HG03066 (cell line): ENCODE data around the gene AGPAT4.

Source experiments
- ATAC-seq: cut with Tn5 transposase; IDR thresholded peaks from one replicate; pipeline ENCODE4 v1.9.1; 2021; ENCODE audit warnings: low read depth; ENCODE audit not compliant: unreplicated experiment

AGPAT4 gene

DNA sequence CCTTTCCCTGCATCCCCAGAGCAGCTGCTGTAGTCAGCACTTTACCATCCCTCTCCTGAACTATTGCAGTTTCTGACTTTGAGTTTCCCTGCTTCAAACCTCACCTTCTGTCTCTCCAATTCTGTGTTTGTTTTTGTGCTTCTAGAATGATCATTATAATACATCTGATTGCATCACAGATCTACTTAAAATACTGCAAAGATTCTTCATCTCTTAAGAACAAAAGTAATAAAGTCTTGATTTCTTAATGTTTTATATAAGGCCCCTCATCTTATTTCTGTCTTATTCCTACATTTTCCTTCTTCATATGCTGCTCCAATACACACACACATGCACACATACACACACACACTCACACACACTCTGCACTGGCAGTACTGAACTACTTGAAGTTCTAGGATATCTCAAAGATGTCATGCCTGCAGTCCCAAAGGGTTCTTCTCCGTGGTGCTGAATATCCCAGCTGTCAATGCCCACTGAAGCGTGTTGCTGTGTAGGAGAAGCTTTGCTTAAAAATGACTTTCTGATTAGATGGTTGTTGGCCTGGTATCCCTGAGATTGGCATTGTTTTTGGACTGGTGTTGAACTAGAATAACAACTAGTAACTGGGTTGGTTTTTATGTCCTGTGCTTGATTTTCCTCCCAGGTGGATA is 185.1 kb downstream of the AGPAT4 start:
- ATAC-seq: no peak

- no peak for ATAC-seq
These were observed 188.6 kb downstream of the AGPAT4 start for GRCh38 chr6:161085246-161085645.

DNA sequence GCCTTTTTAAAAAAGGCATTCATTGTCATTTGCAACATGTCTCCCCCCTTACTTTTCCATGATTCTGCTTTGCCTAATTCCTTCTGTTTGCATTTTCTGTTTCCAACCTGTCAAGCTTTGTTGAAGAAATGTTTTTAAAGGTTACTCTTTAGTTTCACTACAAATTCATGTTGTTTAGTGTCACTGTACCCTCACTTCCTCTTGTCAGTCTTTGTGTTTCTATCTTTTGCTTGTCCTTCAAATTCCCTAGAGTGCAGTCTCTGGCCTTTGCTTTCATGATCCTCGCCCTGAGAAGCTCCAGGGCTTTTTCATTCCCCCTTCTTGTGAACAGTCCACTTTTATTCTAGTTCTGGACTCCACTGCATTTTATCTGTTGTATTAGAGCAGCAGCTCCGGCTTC is 191.6 kb downstream of the AGPAT4 start:
- no peak for ATAC-seq

- no peak for ATAC-seq
These were observed 193.4 kb downstream of the AGPAT4 start for GRCh38 chr6:161080263-161080970.
